Astrocyte of the spinal cord (primary cell): ENCODE measurements around the gene PFDN2.
"Not testable (repeated sequence)": the region's sequence is repeated elsewhere in the genome, so short reads cannot be mapped to it uniquely, and the experiment has no call there.

Experiments
- DNase-seq: peaks from one replicate; pipeline ENCODE4 v3.0.0; 2011; ENCODE audit warnings: low read depth, low spot score
- H3K4me3 ChIP-seq: 2 replicates; pipeline ENCODE4 v1.5.1; 2011; ENCODE audit warnings: low read depth, mild to moderate bottlenecking, low read length, moderate library complexity
- CTCF ChIP-seq: IDR thresholded peaks from 2 replicates; pipeline ENCODE4 v1.5.1; 2012; ENCODE audit warnings: low read depth, mild to moderate bottlenecking, low read length, inconsistent platforms
- in situ Hi-C: cut with HindIII; loops from 2 replicates; pipeline ENCODE4 v1.10.0; 2017; ENCODE audit warnings: low sequenced_read_pairs

PFDN2 gene

GRCh38 chr1:161119092-161119903, 1.5 kb upstream of the PFDN2 start:
- in situ Hi-C loops, result no loop called here

GRCh38 chr1:161115961-161116360, 1.9 kb downstream of the PFDN2 start:
- H3K4me3 ChIP-seq, DNase-seq, in situ Hi-C loops: not testable (repeated sequence)

More at GRCh38 chr1:161119092-161119903, 1.5 kb upstream of the PFDN2 start:
- DNase-seq, result peak; percentile 69
- TF ChIP-seq CTCF, result peak; percentile 48
- peak overlapping the region; percentile 87 for H3K4me3 ChIP-seq

- DNase-seq, result peak; percentile 93
Measured at GRCh38 chr1:161115132-161115711, 2.6 kb downstream of the PFDN2 start.

GRCh38 chr1:161114556-161114955, 3.3 kb downstream of the PFDN2 start:
- in situ Hi-C loops, result no loop called here
- no peak overlapping the region for H3K4me3 ChIP-seq
- DNase-seq, result no peak
- TF ChIP-seq CTCF, result no peak

More at GRCh38 chr1:161115132-161115711, 2.6 kb downstream of the PFDN2 start:
- no peak overlapping the region for H3K4me3 ChIP-seq
- in situ Hi-C loops, result no loop called here
- no peak for TF ChIP-seq CTCF

- no peak for DNase-seq
- TF ChIP-seq CTCF, result no peak
- in situ Hi-C loops, result no loop called here
- no peak overlapping the region for H3K4me3 ChIP-seq
Measured at GRCh38 chr1:161113915-161114314, 3.9 kb downstream of the PFDN2 start.

GRCh38 chr1:161111527-161111926, 6.3 kb downstream of the PFDN2 start:
- TF ChIP-seq CTCF, result no peak
- no peak overlapping the region for H3K4me3 ChIP-seq
- in situ Hi-C loops, result no loop called here
- no peak for DNase-seq

- H3K4me3 ChIP-seq, result no peak overlapping the region
- DNase-seq, result no peak
- in situ Hi-C loops, result no loop called here
- no peak for TF ChIP-seq CTCF
Measured at GRCh38 chr1:161111117-161111516, 6.7 kb downstream of the PFDN2 start.
